ENCODE measurements around the gene GPRIN3.
A peak's percentile ranks its signal among the peaks of the same experiment; 100 is the strongest.
"Not testable (repeated sequence)": the region's sequence is repeated elsewhere in the genome, so short reads cannot be mapped to it uniquely, and the experiment has no call there.

Gene GPRIN3

GRCh38 chr4:89314291-89314690 lies 6.7 kb upstream of the GPRIN3 start:
- FAIRE-seq (no peak), DNase-seq (ENCODE audit: insufficient read length, low spot score) (no peak)
- TF ChIP-seq CTCF (IDR thresholded peaks at IDR 0.05; ENCODE audit: insufficient read depth, missing control alignments): no peak

- FAIRE-seq (no peak), DNase-seq (ENCODE audit: insufficient read length, low spot score) (no peak)
- no peak for TF ChIP-seq CTCF (IDR thresholded peaks at IDR 0.05; ENCODE audit: insufficient read depth, missing control alignments)
Observed at GRCh38 chr4:89312066-89312465, 4.5 kb upstream of the GPRIN3 start.

- FAIRE-seq: peak; percentile 78
- TF ChIP-seq CTCF (IDR thresholded peaks at IDR 0.05; ENCODE audit: insufficient read depth, missing control alignments): no peak
Observed at GRCh38 chr4:89311433-89311832, 3.8 kb upstream of the GPRIN3 start.

GRCh38 chr4:89309154-89309553 lies 1.6 kb upstream of the GPRIN3 start:
- DNase-seq (ENCODE audit: insufficient read length, low spot score); FAIRE-seq: not testable (repeated sequence)

More at GRCh38 chr4:89311433-89311832, 3.8 kb upstream of the GPRIN3 start:
- DNase-seq (ENCODE audit: insufficient read length, low spot score): no peak

GRCh38 chr4:89308161-89308500 lies 531 bp upstream of the GPRIN3 start:
- DNase-seq (ENCODE audit: insufficient read length, low spot score): peak; percentile 67
- no peak for TF ChIP-seq CTCF (IDR thresholded peaks at IDR 0.05; ENCODE audit: insufficient read depth, missing control alignments)
- FAIRE-seq: peak; percentile 74

GRCh38 chr4:89307178-89307445 lies 488 bp downstream of the GPRIN3 start:
- TF ChIP-seq CTCF (IDR thresholded peaks at IDR 0.05; ENCODE audit: insufficient read depth, missing control alignments): no peak
- FAIRE-seq (no peak), DNase-seq (ENCODE audit: insufficient read length, low spot score) (no peak)

- no peak for TF ChIP-seq CTCF (IDR thresholded peaks at IDR 0.05; ENCODE audit: insufficient read depth, missing control alignments)
- DNase-seq (ENCODE audit: insufficient read length, low spot score) (no peak), FAIRE-seq (no peak)
Observed at GRCh38 chr4:89306486-89307177, 968 bp downstream of the GPRIN3 start.
